G401 (cell line): Measurements from ENCODE around the gene UNC45A. TPM values are rescaled to one million over a fixed set of nuclear protein-coding genes. Genes with fewer than 3 reads are reported as not detected.

Experiments
- DNase-seq: peaks from one replicate; pipeline ENCODE4 v3.0.0-alpha.2; 2015; ENCODE audit warnings: low spot score
- in situ Hi-C: cut with HindIII; loops from 2 replicates; pipeline ENCODE4 v1.10.0; 2016; ENCODE audit warnings: low sequenced_read_pairs, mixed read lengths
- total RNA-seq: library from RNA; depleted of rRNA; stranded (reverse); fragments of >200 nt; shearing (Covaris generic); gene quantifications from 2 replicates; pipeline ENCODE4 v1.2.3, GENCODE V29; 2014

Gene UNC45A
- total RNA-seq, 1 experiment from 2014 or later = 99.2 TPM

- in situ Hi-C loops = loop anchor here (25.0 kb wide), 1 partner anchor 96 kb away; no protein-coding TSS in a partner anchor
- no peak for DNase-seq
Measured at GRCh38 chr15:90933301-90933700, 1.8 kb upstream of the UNC45A start.

GRCh38 chr15:90934256-90934948 lies 683 bp upstream of the UNC45A start:
- peak; percentile 93 for DNase-seq
- in situ Hi-C loops = loop anchor here (25.0 kb wide), 1 partner anchor 97 kb away; no protein-coding TSS in a partner anchor

GRCh38 chr15:90936823-90937222 lies 1.7 kb downstream of the UNC45A start:
- in situ Hi-C loops = loop anchor here (25.0 kb wide), 1 partner anchor 100 kb away; no protein-coding TSS in a partner anchor

GRCh38 chr15:90938261-90938660 lies 3.2 kb downstream of the UNC45A start:
- in situ Hi-C loops = loop anchor here (25.0 kb wide), 1 partner anchor 101 kb away; no protein-coding TSS in a partner anchor
- no peak for DNase-seq

More at GRCh38 chr15:90936823-90937222, 1.7 kb downstream of the UNC45A start:
- no peak for DNase-seq

GRCh38 chr15:90939756-90940155 lies 4.7 kb downstream of the UNC45A start:
- in situ Hi-C loops = loop anchor here (25.0 kb wide), 1 partner anchor 102 kb away; no protein-coding TSS in a partner anchor
- DNase-seq = no peak

- in situ Hi-C loops = loop anchor here (25.0 kb wide), 1 partner anchor 104 kb away; no protein-coding TSS in a partner anchor
- no peak for DNase-seq
Measured at GRCh38 chr15:90941038-90941437, 6.0 kb downstream of the UNC45A start.

- DNase-seq = no peak
- in situ Hi-C loops = loop anchor here (25.0 kb wide), 1 partner anchor 105 kb away; no protein-coding TSS in a partner anchor
Measured at GRCh38 chr15:90942354-90943120, 7.5 kb downstream of the UNC45A start.

GRCh38 chr15:90945091-90945490 lies 10.0 kb downstream of the UNC45A start:
- in situ Hi-C loops = loop anchor here (25.0 kb wide), 1 partner anchor 108 kb away; no protein-coding TSS in a partner anchor
- no peak for DNase-seq

GRCh38 chr15:90946538-90946937 lies 11.5 kb downstream of the UNC45A start:
- DNase-seq = peak; percentile 93
- in situ Hi-C loops = loop anchor here (25.0 kb wide), 1 partner anchor 109 kb away; no protein-coding TSS in a partner anchor

GRCh38 chr15:90946941-90947576 lies 12.0 kb downstream of the UNC45A start:
- in situ Hi-C loops = loop anchor here (25.0 kb wide), 1 partner anchor 110 kb away; no protein-coding TSS in a partner anchor
- DNase-seq = no peak

GRCh38 chr15:90947577-90948357 lies 12.7 kb downstream of the UNC45A start:
- in situ Hi-C loops = loop anchor here (25.0 kb wide), 1 partner anchor 110 kb away; no protein-coding TSS in a partner anchor
- DNase-seq = no peak

- DNase-seq = no peak
- in situ Hi-C loops = loop anchor here (25.0 kb wide), 1 partner anchor 111 kb away; no protein-coding TSS in a partner anchor
Measured at GRCh38 chr15:90948506-90948905, 13.4 kb downstream of the UNC45A start.

GRCh38 chr15:90949979-90950675 lies 15.0 kb downstream of the UNC45A start:
- in situ Hi-C loops = loop anchor here (25.0 kb wide), 1 partner anchor 113 kb away; no protein-coding TSS in a partner anchor
- no peak for DNase-seq

- in situ Hi-C loops = no loop called here
- DNase-seq = no peak
Measured at GRCh38 chr15:90950676-90951075, 15.6 kb downstream of the UNC45A start.

- no peak for DNase-seq
- in situ Hi-C loops = no loop called here
Measured at GRCh38 chr15:90952901-90953677, 18.0 kb downstream of the UNC45A start.

- no peak for DNase-seq
- in situ Hi-C loops = no loop called here
Measured at GRCh38 chr15:90953947-90954711, 19.0 kb downstream of the UNC45A start.
